Amniotic epithelial cell (primary cell): ENCODE measurements around the gene PCDHGC5.

ENCODE experiments used
- DNase-seq: peaks from one replicate; pipeline ENCODE4 v3.0.0-alpha.2; 2010; ENCODE audit warnings: low read depth

PCDHGC5 gene

DNA sequence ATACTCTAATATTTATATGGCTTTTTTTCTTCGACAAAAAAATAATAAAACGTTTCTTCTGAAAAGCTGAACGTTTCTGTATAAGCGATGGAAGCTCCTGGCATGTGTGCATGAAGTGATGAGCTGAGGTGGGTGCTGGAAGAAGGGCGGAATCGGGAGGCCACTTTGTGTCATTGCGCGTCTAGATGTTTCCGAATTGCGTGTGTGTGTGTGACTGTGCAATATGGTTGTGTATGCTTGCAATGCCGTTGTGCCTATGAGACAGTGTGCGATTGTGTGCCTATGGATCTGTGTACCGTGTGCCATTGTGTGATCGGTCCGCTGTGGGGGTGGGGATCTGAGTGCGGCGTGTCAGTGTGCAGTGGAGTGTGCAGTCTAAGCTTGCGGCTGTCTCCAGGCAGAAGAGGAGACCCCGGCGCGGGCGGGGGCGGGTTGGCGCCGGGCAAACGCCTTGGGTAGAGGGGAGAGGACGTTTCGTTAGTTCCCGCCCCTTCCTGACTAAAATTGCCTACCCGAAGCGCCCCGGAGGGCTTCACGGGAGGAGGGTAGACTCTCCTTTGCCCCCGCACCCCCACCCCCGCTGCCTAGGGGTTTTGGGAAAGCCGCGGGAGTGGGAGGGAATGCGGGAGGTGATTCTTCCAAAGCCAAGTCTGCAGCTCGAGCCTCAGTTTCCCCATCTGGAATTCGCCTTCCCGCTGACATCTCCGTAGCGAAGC lies 24.2 kb downstream of the PCDHGC5 start:
- DNase-seq, result peak; percentile 41

DNA sequence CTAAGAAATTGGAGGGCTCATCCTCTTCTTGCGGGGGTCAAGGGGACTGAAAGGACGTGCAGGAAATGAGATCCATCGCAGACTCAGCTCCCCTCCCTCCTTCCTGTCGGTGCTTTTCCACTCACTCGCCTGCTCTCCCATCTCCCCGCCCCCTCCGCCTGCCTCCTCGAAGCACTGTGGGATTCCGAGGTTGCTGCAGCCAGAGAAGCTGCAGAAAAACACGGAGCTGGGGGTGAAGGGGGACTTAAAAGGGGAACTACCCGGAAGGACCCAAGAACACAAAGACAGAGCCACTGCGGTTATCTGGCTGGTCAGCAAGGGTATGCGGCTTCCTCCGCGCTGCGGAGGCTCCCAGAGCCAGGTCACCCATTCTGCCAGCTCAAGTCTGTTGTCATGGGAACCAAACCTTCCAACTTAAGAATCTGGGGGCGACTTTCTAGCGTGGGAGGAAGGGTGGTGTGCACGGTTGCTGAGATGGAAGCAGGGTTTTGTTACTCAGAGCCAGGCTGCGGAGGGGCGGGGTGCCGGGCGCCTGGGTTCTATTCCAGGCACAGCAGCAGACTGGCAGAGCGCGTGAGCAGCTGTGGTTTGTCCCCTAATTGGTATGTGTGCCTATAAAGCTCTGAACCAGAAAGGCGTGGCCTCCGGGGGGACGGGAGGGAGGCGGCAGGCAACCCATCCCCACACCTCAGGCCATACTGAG lies 24.9 kb downstream of the PCDHGC5 start:
- peak; percentile 85 for DNase-seq

DNA sequence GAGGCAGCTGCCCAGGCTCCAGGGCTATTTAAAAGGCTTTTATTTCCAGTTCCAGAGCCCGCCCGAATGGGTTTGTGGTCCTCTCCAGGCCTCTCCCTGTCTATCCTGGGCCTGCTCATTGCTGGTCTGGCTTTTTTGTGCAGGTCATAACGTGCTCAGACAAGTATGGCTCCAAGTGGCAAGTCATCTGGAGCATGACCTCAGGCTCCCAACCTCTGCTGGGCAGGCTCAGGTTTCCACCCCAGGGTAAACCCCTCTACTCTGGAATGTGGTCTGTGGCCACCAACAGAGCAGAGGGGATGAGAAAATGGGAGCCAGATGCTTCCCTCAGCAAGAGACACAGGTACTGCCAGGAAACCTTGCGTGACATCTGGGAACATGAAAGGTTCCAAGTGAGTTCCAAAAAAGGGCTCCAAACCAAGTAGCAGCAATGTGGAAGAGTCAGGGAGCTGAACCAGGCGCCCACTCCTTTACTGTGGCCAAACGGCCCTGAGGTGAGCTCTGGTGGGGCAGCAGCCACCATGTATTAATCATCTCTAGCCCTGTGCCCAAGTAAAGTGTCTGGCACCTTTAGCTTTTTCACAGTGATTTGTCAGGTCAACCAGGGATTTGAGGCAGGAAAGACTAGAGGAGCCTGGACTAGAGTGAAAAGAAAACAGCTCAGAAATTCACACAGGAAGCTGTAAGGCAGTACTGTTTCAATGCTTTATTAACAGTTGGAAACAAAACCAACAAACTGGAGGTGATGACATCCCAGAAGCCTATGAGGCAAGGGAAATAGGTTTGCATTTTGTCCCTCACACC lies 25.7 kb downstream of the PCDHGC5 start:
- no peak for DNase-seq

DNA sequence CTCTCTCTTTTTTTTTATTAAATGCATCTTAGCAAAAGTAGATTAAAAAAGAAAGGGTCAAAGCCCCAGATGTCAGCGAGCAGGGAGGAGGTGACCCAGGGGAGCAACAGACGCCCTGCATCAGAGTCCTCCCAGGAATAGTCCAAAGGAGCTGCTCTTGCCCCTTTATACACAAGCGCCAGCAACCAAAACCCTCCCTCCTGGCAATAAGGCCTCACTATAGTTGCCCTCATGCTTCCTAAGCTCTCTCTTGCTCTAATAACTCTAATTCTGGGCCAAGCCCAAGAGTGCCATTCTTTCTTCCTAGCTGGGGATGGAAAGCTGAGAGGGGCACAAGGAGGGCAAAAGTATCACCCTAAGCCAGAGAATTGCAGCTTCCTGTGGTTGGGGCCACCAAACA lies 26.3 kb downstream of the PCDHGC5 start:
- DNase-seq, result no peak

DNA sequence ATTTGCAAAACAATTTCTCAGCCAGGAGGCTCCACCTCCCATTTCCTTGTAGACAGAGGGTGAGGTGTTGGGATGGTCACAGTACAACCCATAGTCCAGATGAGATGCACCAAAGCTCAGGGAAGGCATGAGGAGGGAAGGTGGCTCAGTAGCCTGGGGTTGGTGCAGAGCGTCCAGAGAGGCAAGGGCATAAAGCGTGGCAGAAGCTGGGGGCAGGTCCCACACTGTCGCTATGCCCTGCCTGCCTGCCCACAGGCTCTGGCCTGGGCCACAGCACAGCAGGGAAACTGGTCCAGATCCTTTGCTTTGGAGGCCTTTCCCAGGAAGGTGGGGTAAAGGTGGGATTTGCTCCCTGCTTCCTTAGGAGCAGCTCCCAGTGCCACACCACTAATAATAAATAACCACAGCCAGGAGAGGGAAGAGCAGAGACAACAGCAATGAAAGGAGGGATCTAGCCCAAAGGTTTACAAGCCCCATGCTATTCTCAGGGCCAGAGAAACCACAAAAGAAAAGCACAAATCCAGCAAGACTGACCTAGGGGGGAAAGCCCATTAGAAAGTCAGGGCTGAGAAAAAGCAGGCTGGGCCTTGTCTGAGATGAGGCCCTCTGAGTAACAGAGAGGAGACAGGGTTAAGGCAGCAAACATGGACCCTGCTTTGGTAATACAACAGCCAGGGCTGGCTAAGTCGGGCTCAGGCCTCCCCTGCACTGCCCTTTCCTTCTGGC lies 27.2 kb downstream of the PCDHGC5 start:
- DNase-seq, result peak; percentile 21

DNA sequence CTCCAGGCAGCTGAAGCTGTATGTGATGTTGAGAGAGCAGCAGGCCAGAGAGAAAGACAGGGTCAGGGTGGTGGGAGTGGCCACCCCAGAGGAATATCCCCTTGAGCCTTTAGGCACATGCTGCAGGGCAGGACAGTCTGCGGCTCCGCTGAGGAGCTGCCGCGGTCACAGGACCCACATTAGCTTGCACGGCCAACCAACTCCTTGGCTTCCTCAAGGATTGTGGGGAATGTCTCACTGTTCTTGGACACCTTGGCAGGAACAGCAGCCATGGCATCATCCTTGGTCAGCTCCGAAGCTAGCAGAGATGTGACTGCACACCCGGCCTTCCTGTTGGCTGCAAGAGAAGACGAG lies 27.8 kb downstream of the PCDHGC5 start:
- no peak for DNase-seq

DNA sequence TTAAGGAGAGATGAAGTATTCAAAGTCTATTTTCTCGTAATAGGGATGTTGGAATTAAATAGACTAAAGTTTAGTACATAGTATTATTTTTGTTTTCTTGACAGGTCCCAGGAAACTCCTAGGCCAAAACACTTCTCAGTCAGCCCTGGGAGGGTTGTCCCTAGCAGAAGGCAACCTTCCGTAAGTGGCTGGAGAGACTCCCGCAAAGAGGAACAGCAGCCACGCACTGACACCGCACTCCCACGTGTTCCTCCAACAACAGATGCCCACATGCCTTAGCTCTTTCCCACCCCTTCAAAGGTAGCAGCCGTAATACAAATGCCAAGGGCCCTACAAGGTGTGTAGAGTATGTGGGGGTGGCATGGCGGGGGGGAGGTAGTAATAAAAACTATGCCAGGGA lies 28.4 kb downstream of the PCDHGC5 start:
- no peak for DNase-seq

DNA sequence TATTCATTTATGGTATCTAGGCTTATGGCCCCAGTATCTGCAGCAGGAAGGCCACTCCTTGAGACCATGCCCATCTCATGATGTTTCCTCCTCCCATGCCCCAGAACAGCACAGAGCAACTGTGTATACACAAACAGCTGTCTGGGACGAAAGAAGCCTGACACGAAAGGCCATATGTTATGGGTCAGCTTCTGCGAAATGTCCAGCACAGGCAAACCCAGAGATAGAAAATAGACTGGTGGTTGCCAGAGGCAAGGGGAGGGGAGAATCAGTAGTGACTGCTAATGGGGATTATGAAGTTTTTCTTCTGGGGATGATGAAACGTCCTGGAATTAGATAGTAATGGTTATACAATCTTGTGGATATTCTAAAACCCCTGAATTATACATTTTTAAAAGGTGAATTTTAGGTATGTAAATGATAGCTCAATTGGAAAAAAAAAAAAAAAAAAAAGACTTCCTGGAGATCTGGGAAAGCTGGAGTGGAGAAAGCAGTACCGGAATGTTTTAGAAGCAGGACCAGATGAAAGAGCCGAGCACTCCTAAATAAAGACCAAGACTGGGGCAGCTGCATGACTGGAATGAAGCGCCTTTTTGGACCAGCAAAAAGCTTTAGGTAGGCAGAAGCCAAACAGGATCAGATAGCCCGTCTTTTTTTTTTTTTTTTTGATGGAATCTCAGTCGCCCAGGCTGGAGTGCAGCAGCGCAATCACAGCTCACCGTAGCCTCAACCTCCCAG lies 29.2 kb downstream of the PCDHGC5 start:
- DNase-seq, result peak; percentile 87

DNA sequence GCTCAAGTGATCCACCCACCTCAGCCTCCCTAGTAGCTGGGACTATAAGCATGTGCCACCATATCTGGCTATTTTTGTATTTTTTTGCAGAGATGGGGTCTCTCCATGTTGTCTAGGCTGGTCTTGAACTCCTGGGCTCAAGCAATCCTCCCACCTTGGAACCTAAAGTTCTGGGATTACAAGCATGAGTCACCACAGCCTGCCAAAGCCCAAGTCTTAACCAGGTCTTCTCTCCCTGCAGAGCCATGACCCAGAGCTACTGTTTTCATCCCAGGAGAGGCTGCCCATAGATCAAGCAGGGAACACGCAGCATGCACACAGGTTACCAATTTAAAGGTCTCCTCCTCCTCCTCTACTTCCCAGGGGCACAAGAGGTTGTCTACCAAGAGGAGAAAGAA lies 29.7 kb downstream of the PCDHGC5 start:
- peak; percentile 42 for DNase-seq

DNA sequence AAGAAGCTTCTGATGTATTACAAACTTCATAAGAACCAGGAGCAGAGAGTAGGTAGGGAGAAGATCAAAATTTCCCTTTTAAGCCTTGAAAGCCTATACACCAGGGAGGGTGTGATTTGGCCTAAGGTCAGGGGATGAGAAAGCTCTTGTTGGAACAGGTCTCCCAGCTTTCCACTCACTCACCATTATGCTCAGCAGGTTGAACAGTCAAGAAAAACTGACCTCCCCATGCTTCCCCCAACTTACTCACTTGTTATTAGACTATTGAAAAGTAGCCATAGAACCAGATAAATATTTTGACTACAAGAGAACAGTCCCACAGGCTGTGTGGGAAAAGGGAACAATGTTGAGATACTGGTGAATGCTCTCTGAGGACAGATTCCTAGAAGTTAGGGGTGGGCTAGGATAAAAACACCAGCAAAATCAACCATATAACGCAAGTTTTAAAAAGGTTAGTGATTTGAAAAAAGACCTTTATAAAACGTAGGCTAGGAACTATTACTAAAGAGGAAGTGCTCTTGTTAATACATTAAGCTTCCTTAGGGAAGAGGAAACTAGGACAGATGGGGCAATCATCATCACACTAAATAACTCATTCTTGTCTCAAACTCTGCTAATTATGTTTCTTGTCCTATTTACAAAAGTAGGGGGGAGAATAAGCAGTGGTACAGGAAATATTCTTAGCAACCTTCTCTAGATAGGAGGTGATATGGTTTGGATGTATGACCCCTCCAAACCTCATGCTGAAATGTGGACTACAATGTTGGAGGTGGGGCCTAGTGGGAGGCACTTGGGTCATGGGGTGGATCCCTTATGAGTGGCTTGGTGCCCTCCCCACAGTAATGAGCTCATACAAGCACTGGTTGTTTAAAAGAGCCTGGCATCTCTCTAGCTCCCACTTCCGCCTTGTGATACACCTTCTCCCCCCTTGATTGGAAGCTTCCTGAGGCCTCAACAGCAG lies 31.0 kb downstream of the PCDHGC5 start:
- DNase-seq, result no peak

DNA sequence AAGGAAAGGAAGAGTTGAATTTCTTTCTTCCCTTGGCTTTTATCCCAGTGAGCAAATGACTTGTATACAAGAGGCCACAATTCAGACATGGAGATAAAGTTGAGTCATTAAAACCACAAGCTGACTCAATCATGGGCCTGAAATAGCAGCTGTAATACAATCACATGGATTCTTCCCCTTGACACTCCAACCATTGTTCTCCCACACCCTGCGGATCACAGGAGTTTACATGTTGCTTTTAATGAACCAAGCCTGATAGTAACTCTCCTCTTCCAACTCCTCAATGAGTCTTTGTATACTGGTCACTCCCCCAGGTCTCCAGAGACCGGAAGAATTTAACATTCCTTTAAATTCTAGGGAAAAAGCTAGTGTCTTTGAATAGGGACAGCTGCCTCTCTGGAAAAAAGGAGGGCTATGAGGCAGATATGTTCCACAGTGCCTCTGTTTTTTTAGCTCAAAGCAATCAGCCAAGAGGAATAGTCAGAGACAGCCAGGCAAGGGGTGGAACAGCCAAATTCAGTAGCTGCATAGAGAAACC lies 32.4 kb downstream of the PCDHGC5 start:
- DNase-seq, result peak; percentile 99

DNA sequence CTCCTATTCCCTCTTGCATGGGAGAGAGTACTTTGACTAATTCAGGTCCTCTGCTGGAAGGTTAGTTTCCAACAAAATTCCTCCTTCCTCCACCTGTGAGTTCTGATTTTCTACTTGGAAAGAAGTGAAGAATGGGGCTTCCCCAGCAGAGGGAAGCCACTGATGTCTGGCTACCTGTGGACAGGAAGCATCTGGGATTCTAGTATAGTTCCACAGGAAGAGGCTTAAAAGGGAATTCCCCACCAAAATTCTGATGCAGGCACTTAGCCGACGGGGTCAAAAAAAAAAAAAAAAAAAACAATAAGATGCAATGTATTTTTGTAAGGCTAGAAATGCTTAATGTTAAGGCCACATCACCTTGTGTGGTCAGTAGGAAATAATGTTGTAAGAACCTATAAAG lies 33.4 kb downstream of the PCDHGC5 start:
- DNase-seq, result no peak

DNA sequence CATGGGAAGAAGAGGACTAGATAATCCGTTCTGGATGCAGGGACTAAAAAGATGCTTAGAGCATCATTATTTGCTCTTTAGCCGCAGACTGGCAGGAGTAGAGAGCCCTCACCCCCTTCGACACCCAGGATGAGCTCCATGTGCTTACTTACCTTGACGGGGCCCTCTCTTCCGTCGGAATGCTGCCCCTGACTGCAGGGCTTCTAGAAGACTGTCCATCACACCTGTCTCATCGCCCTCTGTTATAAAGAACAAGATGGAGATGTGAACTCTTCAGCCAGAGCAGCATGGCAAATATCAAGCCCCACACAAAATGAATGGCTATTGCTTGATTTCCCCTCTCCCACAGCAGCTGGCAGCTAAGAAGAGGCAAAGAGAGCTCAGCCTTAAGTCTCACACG lies 35.1 kb downstream of the PCDHGC5 start:
- DNase-seq, result no peak

DNA sequence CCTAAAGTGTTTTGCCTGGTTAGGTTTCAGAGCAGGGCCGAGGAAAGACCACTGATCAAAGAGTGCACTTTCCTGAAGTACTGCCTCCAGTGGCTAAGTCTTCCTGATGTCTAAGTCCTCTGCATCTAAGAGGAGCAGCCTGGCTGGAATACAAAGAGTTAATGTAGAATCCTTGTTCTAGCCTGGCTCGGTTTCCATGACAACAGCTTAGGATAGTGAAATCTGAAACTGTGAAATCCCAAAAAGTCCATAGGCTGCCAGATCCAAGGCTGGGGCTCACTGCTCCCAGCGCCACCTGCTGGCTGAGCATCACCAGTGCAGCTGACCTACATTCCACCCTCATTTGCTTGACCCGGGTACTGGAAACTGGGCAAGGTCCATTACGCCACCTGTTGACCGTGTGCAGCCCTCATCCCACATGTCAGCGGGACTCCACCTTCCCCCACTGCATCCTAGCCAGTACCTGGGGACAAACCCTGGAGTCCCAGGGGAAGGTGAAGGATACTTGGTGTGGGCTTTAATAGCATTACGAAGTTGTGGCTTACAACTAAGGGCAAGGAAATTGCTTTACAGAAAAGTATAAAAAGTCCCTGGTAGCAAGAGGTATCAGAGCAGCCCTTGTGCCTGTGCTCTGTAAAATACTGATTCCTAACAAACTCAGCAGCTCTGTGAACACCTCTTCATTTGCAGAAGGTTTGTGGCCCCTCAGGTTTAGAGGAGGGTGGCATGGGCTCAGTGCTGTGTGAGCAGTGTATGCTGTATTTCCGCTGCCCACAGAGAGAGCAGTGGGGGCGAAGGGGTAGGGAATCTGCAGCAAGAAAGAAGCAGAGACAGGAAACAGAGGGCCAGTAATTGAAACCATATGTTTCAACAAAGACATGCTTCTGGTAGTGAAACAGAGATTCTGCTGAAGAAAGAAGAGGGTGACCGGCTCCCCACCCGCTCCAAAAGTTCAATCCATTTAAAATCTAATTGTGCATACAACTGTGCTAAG lies 36.0 kb downstream of the PCDHGC5 start:
- peak; percentile 97 for DNase-seq

DNA sequence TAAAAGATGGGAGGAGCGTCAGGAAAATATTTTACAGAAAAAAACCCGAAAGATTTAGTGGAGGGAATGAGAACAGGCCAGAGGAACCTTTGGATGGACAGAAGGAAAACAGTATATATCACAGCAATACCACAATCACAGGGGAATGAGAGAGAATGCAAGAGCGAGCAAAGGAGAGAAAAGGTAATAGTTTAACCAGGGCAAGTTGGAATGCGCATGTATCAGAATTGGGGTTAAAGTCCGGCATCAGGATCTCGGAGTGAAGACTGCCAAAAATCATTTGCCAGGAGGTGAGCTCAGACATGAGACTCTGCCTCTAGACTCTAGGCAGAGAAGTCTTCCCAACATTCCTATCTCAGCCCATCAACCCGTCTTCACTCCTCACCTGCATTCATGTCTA lies 36.8 kb downstream of the PCDHGC5 start:
- no peak for DNase-seq

DNA sequence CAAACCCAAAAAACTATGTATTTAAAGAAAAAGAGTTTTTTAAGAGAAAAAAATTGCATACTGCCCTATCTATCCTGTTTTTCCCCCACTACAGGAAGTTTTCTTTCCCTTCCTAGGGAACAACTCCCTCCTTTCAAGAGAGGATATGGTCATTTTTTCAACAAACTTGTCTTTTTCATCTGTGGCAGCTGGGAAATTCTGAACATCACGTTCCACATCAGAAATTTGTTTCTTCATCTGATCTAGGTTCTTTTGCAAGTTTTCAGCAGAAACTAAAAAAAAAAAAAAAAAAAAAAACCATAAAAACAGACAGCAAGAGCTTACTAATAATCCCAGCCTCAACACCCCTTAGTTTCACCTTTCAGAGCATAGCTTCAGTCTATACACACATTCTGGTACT lies 38.5 kb downstream of the PCDHGC5 start:
- no peak for DNase-seq

DNA sequence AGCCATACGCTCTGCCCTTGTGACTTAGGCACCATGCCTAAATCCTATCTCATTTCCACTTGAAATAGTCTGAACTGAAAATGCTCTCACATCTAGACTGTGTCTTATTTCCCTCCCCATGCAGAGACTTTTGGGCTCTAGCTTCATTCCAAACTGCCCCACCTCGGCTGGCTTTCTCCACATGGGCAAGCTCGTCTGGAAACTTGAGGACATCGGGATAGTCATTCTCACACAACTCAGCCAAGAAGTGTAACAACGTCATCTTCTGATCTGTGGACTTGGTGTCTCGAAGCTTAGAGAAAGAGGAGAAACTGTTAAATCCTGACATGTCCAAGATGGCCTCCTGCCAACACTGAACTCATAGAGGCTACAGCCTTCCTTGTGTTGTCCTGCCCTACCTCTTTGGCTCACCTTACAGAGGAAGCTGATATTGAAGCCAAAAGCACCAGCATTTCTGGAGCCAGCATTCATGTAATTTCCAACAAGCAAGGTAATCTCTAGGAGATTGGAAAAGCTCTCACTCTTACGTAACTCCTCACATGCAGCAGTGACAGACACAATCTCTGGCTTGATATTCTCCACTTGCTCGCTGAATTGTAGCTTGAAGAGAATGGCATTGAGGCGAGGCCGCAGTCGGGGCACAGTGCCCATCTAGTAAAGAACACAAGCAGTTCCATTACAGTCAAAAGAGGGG lies 39.6 kb downstream of the PCDHGC5 start:
- DNase-seq, result peak; percentile 46

DNA sequence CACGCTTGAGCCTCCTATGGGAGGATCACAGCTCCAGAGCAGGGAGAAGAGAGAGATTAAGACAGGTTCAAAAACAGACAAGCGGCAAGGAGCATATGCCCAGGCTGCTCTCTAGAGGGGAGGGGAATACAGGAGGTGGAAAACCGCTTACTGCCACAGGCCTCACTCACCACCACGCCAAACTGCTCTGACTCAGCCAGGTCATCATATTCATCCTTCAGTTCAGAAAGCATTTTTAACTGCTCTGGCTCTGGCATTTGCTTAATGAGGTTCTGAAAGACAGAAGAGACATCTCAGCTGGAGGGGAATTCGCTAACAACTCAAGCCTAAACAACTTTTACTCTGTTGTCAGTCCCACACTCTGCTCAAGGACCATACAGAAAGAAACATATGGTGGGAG lies 40.1 kb downstream of the PCDHGC5 start:
- DNase-seq, result peak; percentile 84
